Stimulated activated CD8-positive, alpha-beta memory T cell treated with anti-CD3 and anti-CD28 coated beads, Interleukin-12 subunit alpha, Interleukin-12 subunit beta, amount 100 ng/mL, for 24 hours (primary cell): ENCODE measurements around the gene TMIGD2.
A peak's percentile ranks its signal among the peaks of the same experiment; 100 is the strongest.
"Not testable (repeated sequence)": the region's sequence is repeated elsewhere in the genome, so short reads cannot be mapped to it uniquely, and the experiment has no call there.

Source experiments
- DNase-seq: peaks from one replicate; pipeline ENCODE4 v3.0.0-alpha.2; 2020; ENCODE audit errors: extremely low read depth

The TMIGD2 gene

DNA sequence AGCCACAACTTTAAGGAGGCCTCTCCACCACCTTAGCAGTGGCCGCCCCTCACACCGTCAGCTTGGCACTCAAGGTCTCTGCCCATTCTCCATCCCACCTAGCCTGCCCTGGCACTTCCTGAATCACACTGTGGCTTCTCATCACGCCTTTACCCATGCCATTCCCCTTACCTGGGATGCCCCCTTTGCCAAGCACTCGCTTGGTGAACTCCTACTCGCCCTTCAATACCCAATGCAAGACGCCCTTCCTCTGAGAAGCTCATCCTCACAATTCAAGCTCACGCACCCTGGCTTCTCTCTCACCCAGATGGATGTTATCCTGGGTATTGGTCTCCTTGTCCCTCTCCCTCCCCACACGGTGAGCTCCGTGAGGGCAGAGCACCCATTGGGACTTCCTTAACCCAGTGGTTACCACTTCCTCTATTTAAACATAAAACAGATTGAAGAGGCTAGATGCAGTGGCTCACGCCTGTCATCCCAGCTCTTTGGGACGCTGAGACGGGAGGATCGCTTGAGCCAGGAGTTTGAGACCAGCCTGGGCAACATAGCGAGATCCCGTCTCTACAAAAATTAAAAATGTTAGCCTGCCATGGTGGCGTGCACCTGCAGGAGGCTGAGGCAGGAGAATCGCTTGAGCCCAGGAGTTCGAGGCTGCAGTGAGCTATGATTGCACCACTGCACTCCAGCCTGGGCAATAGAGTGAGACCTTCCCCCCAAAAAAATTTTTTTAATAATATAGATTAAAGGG lies 35.8 kb downstream of the TMIGD2 start:
- no peak for DNase-seq

DNA sequence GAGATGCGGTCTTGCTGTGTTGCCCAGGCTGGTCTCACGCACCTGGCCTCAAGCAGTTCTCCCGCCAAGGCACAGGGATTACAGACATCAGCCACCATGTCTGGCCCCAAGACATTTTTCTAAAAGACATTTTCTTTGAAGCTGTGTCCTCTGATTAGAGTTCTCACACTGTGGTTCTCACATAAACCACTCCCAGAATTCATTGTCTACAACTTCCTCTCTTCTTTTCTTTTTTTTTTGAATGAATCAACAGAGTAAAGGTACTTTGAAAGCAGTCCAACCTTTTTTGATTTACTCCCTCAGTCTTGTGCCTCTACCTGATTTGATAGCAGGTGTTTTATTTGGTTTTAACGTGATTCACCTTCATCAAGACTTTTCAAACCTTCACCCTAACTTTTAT lies 37.4 kb downstream of the TMIGD2 start:
- no peak for DNase-seq

DNA sequence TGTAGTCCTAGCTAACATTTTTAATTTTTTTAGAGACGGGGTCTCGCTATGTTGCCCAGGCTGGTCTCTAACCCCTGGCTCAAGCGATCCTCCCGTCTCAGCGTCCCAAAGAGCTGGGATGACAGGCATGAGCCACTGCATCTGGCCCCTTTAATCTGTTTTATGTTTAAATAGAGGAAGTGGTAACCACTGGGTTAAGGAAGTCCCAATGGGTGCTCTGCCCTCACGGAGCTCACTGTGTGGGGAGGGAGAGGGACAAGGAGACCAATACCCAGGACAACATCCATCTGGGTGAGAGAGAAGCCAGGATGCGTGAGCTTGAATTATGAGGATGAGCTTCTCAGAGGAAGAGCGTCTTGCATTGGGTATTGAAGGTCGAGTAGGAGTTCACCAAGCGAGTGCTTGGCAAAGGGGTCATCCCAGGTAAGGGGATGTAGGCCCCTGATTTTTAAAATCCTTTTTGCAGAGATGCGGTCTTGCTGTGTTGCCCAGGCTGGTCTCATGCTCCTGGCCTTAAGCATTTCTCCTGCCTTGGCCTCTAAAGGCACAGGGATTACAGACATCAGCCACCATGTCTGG lies 41.5 kb downstream of the TMIGD2 start:
- no peak for DNase-seq

DNA sequence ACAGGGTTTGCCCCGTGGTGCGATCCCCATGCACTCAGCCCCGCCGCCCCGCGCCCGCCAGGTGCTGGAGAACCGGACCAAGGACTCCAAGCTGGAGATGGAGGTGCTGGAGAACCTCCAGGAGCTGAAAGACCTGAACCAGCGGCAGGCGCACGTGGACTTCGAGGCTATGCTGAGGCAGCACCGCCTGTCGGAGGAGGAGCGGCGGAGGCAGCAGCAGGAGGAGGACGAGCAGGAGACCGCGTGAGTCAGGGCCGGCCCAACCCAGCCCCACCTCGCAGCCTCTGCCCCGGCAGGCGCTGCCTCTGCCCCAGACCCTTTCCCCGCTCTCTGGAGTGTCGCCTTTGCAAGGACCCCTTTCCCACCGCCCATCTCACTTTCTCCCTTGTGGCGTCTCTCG lies 44.0 kb downstream of the TMIGD2 start:
- no peak for DNase-seq

DNA sequence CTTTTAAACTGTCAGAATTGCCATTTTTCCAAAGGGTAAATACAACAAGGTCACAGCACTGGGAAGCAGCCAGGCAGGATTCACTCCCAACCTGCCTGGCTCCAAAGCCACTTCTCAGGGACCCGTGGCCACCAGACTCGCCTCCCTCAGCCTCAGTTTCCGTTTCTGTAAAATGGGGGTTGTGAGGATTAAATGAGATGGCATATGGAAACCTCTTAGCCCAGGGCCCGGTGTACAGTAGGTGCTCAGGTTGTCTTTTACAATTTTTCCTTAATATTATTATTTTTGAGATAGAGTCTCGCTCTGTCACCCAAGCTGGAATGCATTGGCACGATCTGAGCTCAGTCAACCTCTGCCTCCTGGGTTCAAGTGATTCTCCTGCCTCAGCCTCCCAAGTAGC lies 45.2 kb downstream of the TMIGD2 start:
- DNase-seq: no peak

DNA sequence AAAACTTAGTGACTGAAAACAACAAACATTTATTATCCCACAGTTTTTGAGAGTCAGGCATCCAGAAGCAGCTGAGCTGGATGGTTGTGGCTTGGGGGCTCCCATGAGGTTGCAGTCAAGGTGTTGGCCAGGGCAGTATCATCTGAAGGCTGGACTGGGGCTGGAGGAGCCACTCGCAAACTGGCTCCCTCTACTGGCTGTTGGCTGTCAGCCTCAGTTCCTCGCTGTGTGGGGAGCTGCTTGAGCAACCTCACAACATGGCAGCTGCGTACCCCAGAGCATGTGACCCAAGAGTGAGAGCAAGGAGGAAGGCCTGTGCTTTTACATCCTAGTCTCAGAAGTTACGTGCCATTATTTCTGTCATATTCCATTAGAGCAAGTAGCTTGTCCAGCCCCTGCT lies 45.6 kb downstream of the TMIGD2 start:
- DNase-seq: no peak

DNA sequence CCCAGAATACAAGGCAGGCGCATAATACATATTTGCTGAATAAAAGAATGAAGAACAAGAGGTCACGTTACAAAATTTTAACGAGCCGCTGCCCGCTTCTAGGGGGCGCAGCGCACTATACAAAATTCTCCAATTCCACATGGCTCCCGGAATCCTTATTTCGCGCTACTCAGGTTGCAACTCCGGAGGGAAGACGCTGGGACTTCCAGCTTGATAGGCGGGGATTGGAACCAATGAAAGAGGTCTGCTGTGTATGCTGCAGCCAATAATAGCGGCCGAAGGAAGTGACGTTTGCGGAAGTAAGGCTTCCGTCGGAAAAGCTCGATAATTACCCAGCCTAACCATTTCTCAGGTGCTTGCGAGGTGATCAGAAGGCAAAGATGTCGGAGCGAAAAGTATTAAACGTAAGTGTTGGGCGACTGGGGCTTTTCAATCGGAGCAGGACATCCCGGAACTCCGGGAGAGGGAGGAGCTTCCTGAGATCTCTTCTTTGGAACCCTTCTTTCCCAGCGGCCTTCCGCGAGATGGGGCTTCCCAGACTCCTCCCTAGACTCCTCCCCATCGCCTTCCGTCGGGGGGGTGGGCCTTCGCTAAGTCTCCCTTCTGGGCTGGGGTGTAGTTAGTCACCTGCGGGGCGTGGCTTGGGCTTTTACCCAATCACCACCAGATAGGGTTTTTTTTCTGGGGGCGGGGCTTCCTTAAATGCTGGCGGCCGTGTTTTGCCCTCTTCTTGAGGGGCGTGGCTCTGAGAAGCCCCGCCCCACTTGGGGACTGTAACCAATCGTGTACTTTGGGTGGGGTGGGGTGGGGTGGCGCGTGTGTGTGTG lies 55.2 kb downstream of the TMIGD2 start, which contains the start of gene YJU2:
Gene YJU2, plus strand, starts transcription at position 314 of the 827 bp plus-strand sequence. Its CDS starts 67 bp downstream, at position 381.
- peak; percentile 96 for DNase-seq

DNA sequence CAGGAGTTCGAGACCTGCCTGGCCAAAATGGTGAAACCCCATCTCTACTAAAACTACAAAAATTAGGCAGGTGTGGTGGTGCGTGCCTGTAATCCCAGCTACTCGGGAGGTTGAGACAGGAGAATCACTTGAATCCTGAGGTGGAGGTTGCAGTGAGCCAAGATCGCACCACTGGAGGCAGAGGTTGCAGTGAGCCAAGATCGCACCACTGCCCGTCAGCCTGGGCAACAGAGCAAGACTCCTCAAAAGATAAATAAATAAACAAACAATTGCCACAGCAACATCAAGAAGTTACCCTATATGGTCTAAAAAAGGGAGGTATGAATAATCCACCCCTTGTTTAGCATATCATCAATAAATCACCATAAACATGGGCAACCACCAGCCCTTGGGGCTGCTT lies 56.3 kb downstream of the TMIGD2 start:
- not testable (repeated sequence) for DNase-seq
